AG08396 (cell line): ENCODE data around the gene LRRC74B.
"Not testable (repeated sequence)": the region's sequence is repeated elsewhere in the genome, so short reads cannot be mapped to it uniquely, and the experiment has no call there.

Experiments
- DNase-seq: peaks from one replicate; pipeline ENCODE4 v3.0.0; 2012; ENCODE audit warnings: low spot score, mixed read lengths

Gene LRRC74B

DNA sequence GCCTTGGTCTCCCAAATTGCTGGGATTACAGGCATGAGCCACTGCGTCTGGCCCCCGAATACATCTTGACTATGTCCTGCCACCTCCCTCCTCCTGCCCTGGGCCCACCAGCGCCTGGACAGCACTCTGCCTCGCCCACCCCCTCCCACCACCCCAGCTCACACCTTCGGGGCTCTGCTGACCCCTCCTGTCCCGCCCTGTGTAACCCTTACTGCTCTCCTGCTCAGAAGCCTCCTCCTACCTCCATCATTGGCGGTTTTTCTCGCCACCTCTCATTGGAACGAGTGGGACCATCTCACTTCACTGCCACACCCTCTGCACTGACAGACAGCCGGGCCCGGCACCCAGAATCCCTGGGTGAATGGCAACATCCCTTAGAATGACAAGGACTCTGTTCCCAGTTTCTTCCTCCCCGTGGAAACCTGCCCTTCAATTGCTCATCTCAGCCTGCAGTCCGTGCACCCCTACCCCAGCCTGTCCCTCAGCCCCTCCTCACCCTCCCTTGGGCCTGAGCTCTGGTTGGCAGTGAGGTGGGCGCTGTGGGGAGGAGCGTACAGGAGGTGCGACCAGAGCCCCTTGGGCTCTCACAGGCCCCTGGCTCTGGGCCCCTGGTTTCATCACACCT lies 32.2 kb downstream of the LRRC74B start:
- no peak for DNase-seq

DNA sequence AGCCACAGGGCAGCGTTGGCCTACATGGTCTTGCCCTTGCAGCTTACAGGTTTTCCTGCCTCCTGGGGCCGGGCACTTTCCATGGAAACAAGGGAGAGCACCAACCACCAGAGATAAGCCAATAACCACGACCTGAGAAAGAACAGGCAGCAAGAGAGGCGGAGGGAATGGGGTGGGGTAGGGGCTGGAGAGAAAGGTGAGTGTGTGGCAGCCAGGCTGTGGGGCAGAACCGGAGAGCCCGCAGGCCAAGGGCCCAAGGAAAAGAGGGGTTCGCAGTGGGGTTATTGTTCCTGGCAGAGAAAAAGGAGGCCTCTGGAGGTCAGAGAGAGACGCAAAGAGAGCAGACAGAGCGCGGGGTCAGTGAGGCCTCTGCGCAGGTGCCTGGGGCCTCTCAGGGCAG lies 33.2 kb downstream of the LRRC74B start:
- no peak for DNase-seq

DNA sequence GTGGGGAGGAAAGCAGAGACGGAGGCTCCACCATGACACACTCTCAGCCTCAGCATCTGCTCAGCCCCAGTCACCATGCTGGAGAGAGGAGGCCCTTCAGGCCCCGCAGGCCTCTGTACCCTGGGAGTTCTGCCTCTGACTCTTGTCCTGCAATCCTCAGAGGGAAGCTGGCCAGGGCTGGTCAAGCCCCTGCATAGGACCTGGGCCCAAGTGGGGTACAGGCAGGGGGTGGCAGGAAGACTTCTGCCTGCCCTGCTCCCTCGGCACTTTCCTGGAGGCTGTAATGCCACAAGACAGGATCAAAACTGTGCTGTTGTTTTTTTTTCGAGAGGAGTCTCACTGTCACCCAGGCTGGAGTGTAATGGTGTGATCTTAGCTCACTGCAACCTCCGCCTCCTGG lies 33.7 kb downstream of the LRRC74B start:
- DNase-seq: no peak

DNA sequence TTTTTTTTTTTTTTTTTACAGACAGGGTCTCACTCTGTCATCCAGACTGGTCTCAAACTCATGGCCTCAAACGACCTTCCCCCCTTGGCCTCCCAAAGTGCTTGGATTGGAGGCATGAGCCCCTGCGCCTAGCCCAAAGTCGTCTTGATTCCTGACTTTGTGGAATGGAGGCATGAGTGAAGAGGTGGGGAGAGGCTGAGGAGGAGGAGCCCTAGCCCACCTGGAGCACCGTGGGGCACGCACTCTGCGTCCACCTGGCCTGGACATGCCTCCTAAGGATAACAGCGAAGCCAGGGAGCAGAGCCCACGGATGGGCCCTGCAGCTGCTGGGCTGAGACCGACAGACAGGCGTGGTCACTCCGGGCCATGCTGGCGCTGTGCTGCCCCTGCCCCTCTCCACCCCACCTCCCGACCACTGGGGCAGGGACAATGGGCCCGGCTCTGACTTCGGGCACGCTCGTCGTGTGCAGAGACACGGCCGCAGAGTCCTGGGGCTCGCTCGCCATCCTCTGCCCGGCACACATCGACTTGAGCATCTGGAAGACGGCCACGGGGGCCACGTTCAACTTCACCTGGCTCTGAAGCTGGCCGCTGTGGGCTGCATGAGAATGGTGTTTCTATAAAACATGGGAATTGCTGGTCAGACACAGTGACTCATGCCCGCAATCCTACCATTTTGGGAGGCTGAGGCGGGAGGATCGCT lies 34.8 kb downstream of the LRRC74B start:
- no peak for DNase-seq

DNA sequence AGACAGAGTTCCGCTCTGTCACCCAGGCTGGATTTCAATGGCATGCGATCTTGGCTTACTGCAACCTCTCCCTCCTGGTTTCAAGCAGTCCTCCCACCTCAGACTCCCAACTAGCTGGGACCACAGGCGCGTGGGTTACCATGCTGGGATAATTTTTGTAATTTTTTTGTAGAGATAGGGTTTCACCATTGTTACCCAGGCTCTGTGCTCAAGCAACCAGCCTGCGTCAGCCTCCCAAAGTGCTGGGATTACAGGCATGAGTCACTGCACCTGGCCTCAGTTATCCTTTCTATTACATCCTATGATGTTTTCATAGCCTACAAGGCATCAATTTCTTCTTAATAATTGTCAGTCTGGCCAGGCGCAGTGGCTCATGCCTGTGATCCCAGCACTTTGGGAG lies 36.5 kb downstream of the LRRC74B start:
- DNase-seq: no peak

DNA sequence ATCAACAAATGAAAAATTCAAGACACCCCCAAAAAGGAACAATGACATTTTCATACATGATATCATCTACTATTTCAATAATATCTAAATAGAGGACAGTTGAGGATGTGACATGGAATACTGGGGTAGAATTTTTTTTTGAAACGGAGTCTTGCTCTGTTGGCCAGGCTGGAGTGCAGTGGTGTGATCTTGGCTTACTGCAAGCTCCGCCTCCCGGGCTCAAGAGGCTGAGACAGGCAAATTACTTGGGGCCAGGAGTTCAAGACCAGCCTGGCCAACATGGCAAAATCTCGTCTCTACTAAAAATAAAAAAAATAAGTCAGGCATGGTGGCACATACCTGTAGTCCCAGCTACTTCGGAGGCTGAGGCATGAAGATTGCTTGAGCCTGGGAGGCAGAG lies 41.4 kb downstream of the LRRC74B start:
- DNase-seq: no peak

DNA sequence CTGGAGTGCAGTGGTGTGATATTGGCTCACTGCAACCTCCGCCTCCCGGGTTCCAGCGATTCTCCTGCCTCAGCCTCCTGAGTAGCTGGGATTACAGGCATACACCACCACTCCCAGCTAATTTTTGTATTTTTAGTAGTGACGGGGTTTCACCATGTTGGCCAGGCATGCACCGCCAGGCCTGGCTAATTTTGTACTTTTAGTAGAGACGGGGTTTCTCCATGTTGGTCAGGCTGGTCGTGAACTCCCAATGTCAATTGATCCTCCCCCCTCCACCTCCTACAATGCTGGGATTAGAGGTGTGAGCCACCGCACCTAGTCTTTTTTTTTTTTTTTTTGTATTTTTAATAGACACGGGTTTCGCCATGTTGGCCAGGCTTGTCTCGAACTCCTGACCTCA lies 42.2 kb downstream of the LRRC74B start:
- DNase-seq: not testable (repeated sequence)

DNA sequence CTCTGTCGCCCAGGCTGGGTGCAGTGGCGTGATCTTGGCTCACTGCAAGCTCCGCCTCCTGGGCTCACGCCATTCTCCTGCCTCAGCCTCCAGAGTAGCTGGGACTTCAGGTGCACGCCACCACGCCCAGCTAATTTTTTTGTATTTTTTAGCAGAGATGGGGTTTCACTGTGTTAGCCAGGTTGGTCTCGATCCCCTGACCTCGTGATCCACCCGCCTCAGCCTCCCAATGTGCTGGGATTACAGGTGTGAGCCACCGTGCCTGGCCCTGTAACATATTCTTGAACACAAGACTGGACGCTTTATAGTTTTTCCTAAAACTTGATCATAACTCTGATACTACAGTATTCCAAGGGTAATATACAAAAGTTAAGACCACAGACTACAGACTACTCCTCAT lies 45.5 kb downstream of the LRRC74B start:
- DNase-seq: not testable (repeated sequence)

DNA sequence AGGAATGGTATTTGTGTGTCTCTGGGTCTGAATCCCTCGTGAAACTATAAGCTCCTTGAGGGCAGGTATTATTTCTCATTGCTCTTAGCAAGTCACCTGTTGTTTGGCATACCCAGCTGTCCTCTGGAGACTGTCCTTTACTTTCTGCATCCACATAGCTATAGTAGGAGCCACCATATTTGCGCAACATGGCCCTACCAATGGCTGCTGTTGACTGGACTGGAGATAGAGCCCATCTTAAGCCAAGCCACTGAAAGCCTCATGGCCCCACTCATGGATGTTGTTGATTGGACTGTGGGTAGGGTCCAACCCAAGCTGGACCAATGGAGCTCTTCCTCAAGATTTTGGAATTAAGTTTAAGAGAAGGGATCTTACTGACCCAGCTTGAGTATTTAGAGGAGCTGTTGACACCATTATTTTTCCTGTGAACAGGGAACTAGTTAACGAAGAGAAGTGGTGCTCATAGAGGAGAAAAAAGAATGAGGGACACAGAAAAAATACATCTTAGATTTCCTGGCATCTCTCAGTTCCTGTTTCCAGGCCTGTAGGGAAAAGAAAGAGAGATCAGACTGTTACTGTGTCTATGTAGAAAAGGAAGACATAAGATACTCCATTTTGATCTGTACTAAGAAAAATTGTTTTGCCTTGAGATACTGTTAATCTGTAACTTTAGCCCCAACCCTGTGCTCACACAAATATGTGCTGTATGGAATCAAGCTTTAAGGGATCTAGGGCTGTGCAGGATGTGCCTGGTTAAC lies 47.2 kb downstream of the LRRC74B start:
- DNase-seq: no peak

DNA sequence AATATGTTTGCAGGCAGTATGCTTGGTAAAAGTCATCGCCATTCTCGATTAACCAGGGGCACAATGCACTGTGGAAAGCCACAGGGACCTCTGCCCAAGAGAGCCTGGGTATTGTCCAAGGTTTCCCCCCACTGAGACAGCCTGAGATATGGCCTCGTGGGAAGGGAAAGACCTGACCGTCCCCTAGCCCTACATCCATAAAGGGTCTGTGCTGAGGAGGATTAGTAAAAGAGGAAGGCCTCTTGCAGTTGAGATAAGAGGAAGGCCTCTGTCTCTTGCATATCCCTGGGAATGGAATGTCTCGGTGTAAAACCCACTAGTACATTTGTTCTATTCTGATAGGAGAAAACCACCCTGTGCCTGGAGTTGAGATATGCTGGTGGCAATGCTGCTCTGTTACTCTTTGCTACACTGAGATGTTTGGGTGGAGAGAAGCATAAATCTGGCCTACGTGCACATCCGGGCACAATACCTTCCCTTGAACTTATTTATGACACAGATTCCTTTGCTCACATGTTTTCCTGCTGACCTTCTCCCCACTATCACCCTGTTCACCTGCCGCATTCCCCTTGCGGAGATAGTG lies 47.9 kb downstream of the LRRC74B start:
- DNase-seq: not testable (repeated sequence)

DNA sequence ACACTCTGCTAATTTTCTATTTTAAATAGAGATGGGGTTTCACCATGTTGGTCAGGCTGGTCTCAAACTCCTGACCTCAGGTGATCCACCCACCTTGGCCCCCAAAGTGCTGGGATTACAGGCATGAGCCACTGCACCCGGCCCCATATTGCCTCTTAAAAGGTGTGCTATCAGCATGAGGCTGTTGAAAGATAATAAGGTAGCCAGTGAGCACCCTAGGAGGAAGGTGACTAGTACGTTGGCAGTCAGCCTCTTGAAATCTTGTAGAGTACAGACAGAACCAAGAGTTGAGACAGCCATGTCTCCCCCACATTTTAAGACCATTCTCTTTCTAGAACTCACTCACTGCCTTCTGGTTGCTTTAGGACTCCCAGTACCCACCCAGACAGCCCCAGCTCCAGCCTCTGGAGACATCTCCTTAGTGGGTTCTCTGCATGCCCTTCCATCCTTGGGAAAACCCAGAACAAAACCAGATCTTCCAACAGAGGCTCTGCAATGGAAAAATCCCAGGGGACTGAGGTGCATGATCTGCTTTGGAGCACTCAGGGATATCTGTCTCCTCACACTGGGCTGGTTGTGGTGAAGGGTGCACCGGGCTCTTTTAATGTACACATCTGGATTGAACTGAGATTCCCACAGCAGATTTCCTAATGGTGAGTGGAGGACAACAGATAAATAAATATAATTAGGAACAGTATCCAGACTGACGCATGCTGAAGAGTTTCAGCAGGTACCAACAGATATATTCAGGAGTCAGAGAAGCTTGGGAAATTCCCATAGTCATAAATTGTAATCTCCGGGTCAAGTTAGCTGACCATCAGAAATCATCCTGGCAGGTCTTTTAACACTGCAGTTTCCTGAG lies 49.4 kb downstream of the LRRC74B start:
- DNase-seq: no peak

DNA sequence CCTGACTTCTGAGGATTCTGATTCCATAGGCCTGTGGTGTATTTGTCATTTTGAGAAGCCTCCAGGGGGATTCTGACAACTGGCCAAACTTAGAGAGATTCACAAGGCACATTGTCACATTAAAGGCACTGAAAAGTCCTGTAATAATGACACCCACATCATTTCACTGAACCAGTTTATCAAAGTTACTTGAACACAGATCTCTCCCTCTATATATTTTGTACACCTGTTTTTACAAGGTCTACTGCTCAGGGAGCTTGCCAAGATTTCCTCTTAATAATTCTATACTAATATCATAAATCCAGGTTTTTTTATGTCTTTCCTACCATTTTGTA lies 50.0 kb downstream of the LRRC74B start:
- DNase-seq: no peak

DNA sequence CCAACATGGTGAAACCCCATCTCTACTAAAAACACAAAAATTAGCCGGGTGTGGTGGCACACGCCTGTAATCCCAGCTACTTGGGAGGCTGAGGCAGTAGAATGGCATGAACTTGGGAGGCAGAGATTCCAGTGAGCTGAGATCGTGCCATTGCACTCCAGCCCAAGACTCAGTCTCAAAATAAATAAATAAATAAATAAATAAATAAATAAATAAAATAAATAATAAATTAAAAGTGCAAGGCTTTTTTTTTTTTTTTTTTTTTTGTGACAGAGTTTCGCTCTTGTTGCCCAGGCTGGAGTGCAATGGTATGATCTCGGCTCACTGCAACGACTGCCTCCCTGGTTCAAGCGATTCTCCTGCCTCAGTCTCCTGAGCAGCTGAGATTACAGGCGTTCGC lies 51.1 kb downstream of the LRRC74B start:
- DNase-seq: not testable (repeated sequence)

DNA sequence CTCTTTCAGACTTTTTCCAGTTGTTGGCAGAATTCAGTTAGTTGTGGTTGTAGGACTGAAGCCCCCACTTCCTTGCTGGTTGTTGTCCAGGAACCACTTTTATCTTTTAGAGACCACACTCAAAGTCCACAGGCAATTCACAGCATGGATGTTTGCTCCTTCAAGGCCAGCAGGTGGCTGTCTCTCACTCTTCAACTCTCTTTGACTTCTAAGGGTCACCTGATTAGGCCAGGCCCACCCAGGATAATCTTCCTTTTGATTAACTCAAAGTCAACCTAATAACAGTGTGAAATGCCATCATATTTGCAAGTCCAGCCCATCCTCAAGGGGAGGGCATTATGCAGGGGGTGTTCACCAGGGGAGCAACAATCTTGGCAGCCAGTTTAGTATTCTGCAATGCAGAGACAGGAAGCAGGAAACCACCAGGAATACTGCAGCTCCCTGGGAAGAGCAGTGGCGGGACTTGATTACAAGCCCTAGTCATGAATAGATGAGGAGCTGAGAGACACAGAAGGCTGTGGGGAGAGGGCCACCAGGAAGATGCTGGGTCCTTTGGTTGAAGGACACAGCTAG lies 52.4 kb downstream of the LRRC74B start:
- DNase-seq: no peak

DNA sequence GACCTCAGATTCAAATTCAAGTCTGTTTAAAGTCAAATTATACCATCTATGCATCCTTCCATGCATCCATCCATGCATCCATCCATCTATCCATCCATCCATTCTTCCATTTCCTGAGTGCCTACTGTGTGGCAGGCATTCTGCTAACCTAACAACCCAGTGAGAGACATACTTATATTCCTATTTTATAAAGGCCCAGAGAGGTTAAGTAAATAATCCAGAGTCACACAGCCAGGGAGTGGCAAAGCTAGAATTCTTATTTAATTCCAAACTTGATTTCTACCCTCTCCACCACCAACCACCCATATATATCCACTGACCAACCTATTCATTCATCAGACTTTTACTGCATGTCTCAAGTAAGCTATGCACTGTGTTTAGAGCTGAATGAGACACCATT lies 53.8 kb downstream of the LRRC74B start:
- DNase-seq: no peak

DNA sequence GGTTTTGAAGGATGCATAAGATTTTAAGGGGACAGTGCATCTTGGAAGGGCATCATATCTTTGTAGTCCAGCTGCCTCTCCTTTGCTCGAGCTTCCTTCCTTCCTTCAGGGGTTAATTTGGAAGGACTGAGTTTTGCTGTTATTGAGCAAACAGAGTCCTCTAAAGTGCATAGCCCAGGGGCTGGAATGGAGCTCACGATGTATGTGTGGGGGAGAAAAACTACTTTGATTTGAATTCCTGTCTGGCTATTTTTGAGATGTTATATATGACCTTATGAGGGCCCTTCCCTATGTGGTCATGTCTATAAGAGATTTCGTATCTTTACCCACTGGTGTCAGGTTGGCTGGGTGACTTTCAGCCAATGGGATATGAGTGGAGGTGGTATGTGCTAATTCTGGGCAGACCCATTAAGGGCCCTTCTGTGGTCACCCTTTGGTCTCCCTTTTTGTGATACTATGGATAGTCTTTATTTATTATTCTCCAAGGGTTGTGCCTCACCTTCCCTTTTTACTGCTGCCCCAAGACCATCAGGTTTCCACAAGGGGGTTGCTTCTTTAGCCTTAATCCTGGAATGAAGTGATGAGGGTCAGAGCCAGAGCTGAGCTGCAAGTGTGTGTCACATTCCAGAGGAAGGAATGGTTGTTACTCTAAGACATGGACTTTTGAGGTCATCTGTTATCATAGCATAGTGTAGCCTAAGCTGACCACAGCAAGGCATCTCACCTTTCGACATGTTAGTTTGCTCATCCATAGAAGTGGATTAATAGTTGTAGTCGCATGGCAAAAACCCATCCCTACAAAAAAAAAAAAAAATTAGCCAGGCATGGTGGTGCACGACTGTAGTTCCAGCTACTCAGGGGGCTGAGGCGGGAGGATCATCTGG lies 54.6 kb downstream of the LRRC74B start:
- DNase-seq: no peak

DNA sequence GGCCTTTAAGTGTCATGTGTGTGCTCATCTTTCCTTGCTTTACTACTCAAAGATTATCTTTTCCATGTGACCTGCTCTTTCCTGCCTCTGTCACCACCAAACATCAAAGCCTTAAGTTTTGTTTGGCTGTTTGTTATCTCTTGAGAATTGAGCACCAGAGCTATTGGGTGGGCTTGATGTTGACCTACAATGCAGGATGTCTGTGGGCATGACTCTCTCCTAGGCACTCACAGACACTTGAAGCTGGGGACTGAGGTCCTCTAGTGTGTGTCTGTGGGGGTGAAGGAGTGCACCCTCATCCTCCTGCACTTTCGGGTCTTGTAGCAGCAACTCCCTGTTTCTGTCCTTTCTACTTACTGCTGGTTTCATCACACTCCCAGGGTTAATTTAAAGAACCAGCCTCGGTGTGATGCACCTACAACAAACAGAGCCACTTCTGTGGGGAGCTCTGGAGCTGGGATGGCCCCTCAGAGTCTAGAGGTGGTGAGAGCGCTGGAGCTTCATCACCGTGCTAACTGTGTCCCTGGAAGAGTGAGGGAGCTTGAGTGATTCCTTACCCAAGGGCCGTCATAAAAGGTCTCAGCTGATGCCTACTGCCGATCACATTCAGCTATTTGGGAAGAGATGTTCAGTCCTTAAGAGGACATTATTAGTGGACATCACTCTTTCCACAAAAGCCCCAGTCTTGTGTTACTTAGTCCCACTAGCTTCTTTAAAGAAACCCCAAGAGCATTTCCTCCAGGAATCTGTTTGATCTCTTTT lies 56.3 kb downstream of the LRRC74B start:
- no peak for DNase-seq

DNA sequence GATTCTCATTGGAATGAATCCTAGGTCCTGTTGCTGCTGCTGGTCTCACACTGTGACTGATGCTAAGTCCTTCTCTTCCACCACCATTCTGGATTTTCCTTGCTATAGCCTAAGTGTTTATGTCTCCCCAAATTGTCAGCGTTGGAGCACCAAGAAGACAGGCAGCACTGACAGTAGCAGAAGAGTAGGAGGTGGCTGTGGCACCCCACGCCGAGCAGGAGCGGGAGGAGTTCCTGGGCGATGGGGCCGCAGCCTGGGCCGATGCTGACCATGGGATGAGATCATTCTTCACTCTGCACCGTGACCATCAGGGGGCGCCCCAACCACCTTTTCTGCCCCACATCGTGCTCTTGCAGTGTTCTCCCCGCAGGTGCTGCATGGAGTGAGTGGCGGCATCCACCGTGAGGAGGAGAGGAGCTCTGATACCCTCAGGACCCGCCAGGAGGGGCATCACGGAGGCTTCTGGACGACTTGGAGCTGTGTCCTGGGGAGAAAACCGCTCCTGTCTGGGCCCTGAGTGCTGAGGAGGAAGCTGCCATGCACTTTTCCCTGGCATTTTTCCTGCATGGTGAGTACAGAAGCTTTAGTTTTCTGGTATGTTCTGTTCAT lies 57.0 kb downstream of the LRRC74B start:
- peak; percentile 81 for DNase-seq

DNA sequence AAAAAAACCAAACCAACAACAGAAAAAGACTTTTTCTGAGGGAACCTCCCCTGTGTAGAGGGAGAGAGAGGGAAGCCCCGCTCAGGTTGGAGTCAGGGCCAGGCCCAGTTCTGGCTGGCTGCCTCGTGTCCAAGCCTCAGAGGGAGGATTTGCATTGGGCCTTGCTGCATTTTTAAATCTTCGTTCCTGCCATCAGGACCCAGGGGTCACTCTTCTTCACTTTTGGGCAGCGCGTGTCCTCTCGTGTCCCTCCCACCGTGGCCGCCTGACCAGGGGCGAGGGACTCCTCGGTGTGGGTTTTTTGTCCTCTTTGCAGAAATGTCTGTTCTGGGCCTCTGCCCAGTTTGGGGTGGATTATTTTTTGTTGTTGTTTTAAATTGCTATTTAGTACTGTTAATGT lies 57.9 kb downstream of the LRRC74B start:
- no peak for DNase-seq
